Measurements from ENCODE around the gene FANCM.

FANCM gene

GRCh38 chr14:45135659-45136395 lies at the start of gene FANCM:
Gene FANCM (plus strand): TSS chr14:45135930. CDS start chr14:45136032, 102 bp downstream.
- Histone ChIP-seq H3K27ac (ENCODE audit: low read length) (peak within 1 kb of the TSS; percentile 95), H3K4me1 (ENCODE audit: control insufficient read depth in 1 of 2, insufficient read depth in 2 of 2, low read length in 2 of 2) (peaks cover 10 to 22% of the 10 kb centered on the region in 2 donors), H3K9me3 (ENCODE audit: control insufficient read depth in 1 of 2, low read length in 2 of 2) (no peaks in the 10 kb centered on the region), H3K36me3 (ENCODE audit: control insufficient read depth in 1 of 2, insufficient read depth in 2 of 2, low read length in 2 of 2) (no peaks in the 10 kb centered on the region), H3K27me3 (ENCODE audit: low read depth, low read length) (no peaks in the 10 kb centered on the region), H3K4me3 (ENCODE audit: low read depth in 1 of 2, low read length in 2 of 2) (peak within 1 kb of the TSS; percentile 96 to 98)

- no peaks in the 10 kb centered on the region for H3K27me3 ChIP-seq (ENCODE audit: low read depth, low read length)
- no peak overlapping the region for H3K27ac ChIP-seq (ENCODE audit: low read length)
- H3K36me3 ChIP-seq (ENCODE audit: control insufficient read depth in 1 of 2, insufficient read depth in 2 of 2, low read length in 2 of 2) = no peaks in the 10 kb centered on the region
- no peak overlapping the region for H3K4me3 ChIP-seq (ENCODE audit: low read depth in 1 of 2, low read length in 2 of 2)
- H3K9me3 ChIP-seq (ENCODE audit: control insufficient read depth in 1 of 2, low read length in 2 of 2) = no peaks in the 10 kb centered on the region
- peaks cover 3 to 37% of the 10 kb centered on the region in 2 donors for H3K4me1 ChIP-seq (ENCODE audit: control insufficient read depth in 1 of 2, insufficient read depth in 2 of 2, low read length in 2 of 2)
Observed at GRCh38 chr14:45089813-45090212, 45.9 kb upstream of the FANCM start.

- H3K9me3 ChIP-seq (ENCODE audit: control insufficient read depth in 1 of 2, low read length in 2 of 2) = no peaks in the 10 kb centered on the region
- no peak overlapping the region for H3K4me3 ChIP-seq (ENCODE audit: low read depth in 1 of 2, low read length in 2 of 2)
- H3K27me3 ChIP-seq (ENCODE audit: low read depth, low read length) = no peaks in the 10 kb centered on the region
- H3K36me3 ChIP-seq (ENCODE audit: control insufficient read depth in 1 of 2, insufficient read depth in 2 of 2, low read length in 2 of 2) = peaks cover 13 to 14% of the 10 kb centered on the region in 2 donors
- peaks cover 0 to 19% of the 10 kb centered on the region in 2 donors for H3K4me1 ChIP-seq (ENCODE audit: control insufficient read depth in 1 of 2, insufficient read depth in 2 of 2, low read length in 2 of 2)
- H3K27ac ChIP-seq (ENCODE audit: low read length) = no peak overlapping the region
Observed at GRCh38 chr14:45091710-45092109, 44.0 kb upstream of the FANCM start.

DNA sequence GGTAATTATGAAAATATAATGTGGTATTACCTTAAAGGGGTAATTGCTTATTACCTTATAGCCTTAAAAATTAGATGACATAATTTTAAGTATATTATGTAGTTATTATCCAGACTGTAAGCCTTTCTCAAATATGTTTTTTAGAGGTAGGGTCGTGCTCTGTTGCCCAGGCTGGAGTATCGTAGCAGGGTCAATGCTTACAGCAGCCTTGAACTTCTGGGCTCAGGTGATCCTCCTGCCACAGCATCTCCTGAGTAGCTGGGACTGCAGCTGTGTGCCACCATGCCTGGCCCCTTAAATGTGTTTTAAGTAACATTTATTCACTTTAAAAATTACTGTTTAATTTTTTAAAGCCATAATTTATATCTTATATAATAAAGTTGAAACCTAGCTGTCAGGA lies 41.5 kb upstream of the FANCM start:
- no peaks in the 10 kb centered on the region for H3K9me3 ChIP-seq (ENCODE audit: control insufficient read depth in 1 of 2, low read length in 2 of 2)
- H3K27ac ChIP-seq (ENCODE audit: low read length) = no peak overlapping the region
- peaks cover 0 to 14% of the 10 kb centered on the region in 2 donors for H3K4me1 ChIP-seq (ENCODE audit: control insufficient read depth in 1 of 2, insufficient read depth in 2 of 2, low read length in 2 of 2)
- peaks cover 22 to 38% of the 10 kb centered on the region in 2 donors for H3K36me3 ChIP-seq (ENCODE audit: control insufficient read depth in 1 of 2, insufficient read depth in 2 of 2, low read length in 2 of 2)
- H3K4me3 ChIP-seq (ENCODE audit: low read depth in 1 of 2, low read length in 2 of 2) = no peak overlapping the region
- no peaks in the 10 kb centered on the region for H3K27me3 ChIP-seq (ENCODE audit: low read depth, low read length)

DNA sequence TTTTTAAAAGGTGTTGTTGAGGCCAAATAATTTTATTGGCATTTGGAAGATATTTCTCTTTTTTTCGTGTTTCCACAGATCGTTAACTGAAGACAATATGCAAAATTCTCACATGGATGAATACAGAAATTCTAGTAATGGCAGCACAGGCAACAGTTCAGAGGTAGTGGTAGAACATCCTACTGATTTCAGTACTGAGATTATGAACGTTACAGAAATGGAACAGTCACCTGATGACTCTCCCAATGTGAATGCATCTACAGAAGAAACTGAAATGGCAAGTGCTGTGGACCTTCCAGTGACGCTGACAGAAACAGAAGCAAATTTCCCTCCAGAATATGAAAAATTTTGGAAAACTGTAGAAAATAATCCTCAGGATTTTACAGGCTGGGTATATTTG lies 40.6 kb upstream of the FANCM start:
- Histone ChIP-seq H3K27me3 (ENCODE audit: low read depth, low read length) (no peaks in the 10 kb centered on the region), H3K4me1 (ENCODE audit: control insufficient read depth in 1 of 2, insufficient read depth in 2 of 2, low read length in 2 of 2) (peaks cover 0 to 12% of the 10 kb centered on the region in 2 donors), H3K9me3 (ENCODE audit: control insufficient read depth in 1 of 2, low read length in 2 of 2) (no peaks in the 10 kb centered on the region), H3K36me3 (ENCODE audit: control insufficient read depth in 1 of 2, insufficient read depth in 2 of 2, low read length in 2 of 2) (peaks cover 29 to 44% of the 10 kb centered on the region in 2 donors), H3K4me3 (ENCODE audit: low read depth in 1 of 2, low read length in 2 of 2) (no peak overlapping the region), H3K27ac (ENCODE audit: low read length) (no peak overlapping the region)

- H3K9me3 ChIP-seq (ENCODE audit: control insufficient read depth in 1 of 2, low read length in 2 of 2) = no peaks in the 10 kb centered on the region
- no peak overlapping the region for H3K4me3 ChIP-seq (ENCODE audit: low read depth in 1 of 2, low read length in 2 of 2)
- no peak overlapping the region for H3K27ac ChIP-seq (ENCODE audit: low read length)
- peaks cover 0 to 5% of the 10 kb centered on the region in 2 donors for H3K4me1 ChIP-seq (ENCODE audit: control insufficient read depth in 1 of 2, insufficient read depth in 2 of 2, low read length in 2 of 2)
- peaks cover 37 to 54% of the 10 kb centered on the region in 2 donors for H3K36me3 ChIP-seq (ENCODE audit: control insufficient read depth in 1 of 2, insufficient read depth in 2 of 2, low read length in 2 of 2)
- H3K27me3 ChIP-seq (ENCODE audit: low read depth, low read length) = no peaks in the 10 kb centered on the region
Observed at GRCh38 chr14:45096218-45096617, 39.5 kb upstream of the FANCM start.

DNA sequence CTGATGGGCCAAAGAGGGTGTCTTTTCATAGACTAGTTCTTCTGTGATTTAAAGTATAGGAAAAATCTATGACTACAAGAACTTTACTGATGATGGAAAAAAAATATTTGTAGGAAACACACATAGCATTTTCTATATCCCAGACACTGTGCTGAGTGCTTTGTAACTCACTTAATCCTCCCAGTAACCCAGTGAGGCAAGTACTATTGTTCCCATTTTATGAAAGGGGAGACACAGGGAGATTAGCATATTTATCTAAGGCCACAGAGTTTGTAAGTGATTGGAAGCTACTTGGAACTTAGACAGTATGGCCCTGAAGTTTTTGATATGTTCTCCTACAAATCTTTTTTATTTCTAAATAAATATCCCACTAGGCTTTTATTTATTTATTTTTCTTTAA lies 31.9 kb upstream of the FANCM start:
- Histone ChIP-seq H3K27ac (ENCODE audit: low read length) (no peak overlapping the region), H3K9me3 (ENCODE audit: control insufficient read depth in 1 of 2, low read length in 2 of 2) (no peaks in the 10 kb centered on the region), H3K4me1 (ENCODE audit: control insufficient read depth in 1 of 2, insufficient read depth in 2 of 2, low read length in 2 of 2) (no peaks in the 10 kb centered on the region), H3K36me3 (ENCODE audit: control insufficient read depth in 1 of 2, insufficient read depth in 2 of 2, low read length in 2 of 2) (peaks cover 48 to 51% of the 10 kb centered on the region in 2 donors), H3K4me3 (ENCODE audit: low read depth in 1 of 2, low read length in 2 of 2) (no peak overlapping the region), H3K27me3 (ENCODE audit: low read depth, low read length) (no peaks in the 10 kb centered on the region)

DNA sequence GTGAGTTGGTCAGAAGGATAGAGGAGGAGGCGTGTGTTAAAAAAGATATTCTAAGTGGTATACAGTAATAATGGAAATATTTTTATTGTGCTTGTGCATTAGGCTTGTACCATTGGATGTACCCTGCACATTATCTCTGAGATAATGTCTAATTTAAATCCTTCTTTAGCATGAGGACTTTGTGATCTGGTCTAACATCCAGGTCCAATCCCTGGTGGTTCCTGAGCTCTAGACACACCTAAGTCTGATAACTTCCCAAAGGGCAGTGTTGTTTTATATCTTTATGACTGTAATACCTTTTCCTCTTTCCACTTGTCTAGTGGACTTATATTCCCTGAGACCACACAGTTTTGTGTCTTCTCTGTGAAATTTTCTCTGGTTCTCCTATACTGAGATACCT lies 31.2 kb upstream of the FANCM start:
- peaks cover 46 to 49% of the 10 kb centered on the region in 2 donors for H3K36me3 ChIP-seq (ENCODE audit: control insufficient read depth in 1 of 2, insufficient read depth in 2 of 2, low read length in 2 of 2)
- H3K27me3 ChIP-seq (ENCODE audit: low read depth, low read length) = no peaks in the 10 kb centered on the region
- no peaks in the 10 kb centered on the region for H3K4me1 ChIP-seq (ENCODE audit: control insufficient read depth in 1 of 2, insufficient read depth in 2 of 2, low read length in 2 of 2)
- H3K4me3 ChIP-seq (ENCODE audit: low read depth in 1 of 2, low read length in 2 of 2) = no peak overlapping the region
- no peaks in the 10 kb centered on the region for H3K9me3 ChIP-seq (ENCODE audit: control insufficient read depth in 1 of 2, low read length in 2 of 2)
- no peak overlapping the region for H3K27ac ChIP-seq (ENCODE audit: low read length)

DNA sequence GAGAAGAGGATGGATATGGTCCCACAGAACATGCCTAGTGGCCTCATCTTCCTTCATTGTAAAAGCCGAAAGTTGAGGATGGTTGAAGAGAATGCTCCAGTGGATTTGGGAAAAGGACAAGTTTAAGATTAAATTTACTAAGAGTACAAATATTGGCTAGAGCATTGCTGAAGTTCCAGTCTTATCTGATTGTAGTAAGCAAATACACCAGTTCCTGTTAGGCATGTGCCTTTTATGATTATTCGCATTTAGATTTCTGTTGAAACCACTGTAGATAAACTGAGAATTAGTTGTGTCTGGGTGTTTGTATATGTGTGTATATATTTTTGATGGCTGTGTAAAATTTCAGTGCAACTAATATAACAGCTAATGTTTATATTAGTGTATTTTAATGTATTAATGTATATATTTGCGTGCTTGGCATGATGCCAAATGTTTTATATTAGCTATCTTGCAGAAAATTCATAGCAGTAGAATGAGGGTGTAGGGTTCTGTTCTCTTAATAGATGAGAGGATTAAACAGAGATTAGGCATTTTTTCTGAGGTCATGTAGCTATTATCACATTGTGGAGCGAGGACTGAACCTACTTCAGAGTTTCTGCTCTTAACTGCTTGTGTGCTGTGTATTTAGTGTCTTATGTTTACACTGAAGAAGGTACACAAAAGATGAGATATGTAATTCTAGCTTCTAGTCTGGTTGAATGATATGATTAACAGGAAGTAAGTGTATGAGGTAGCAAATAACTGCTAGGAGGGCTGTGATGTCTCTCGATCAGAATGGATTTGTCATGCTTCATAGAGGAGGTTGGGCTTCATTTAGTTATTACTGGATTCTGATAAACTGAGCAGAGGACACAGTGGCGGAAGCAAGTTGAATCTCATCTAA lies 22.6 kb upstream of the FANCM start:
- Histone ChIP-seq H3K4me1 (ENCODE audit: control insufficient read depth in 1 of 2, insufficient read depth in 2 of 2, low read length in 2 of 2) (no peaks in the 10 kb centered on the region), H3K36me3 (ENCODE audit: control insufficient read depth in 1 of 2, insufficient read depth in 2 of 2, low read length in 2 of 2) (peaks cover 58 to 69% of the 10 kb centered on the region in 2 donors), H3K9me3 (ENCODE audit: control insufficient read depth in 1 of 2, low read length in 2 of 2) (no peaks in the 10 kb centered on the region), H3K27me3 (ENCODE audit: low read depth, low read length) (no peaks in the 10 kb centered on the region), H3K4me3 (ENCODE audit: low read depth in 1 of 2, low read length in 2 of 2) (no peak overlapping the region), H3K27ac (ENCODE audit: low read length) (no peak overlapping the region)

DNA sequence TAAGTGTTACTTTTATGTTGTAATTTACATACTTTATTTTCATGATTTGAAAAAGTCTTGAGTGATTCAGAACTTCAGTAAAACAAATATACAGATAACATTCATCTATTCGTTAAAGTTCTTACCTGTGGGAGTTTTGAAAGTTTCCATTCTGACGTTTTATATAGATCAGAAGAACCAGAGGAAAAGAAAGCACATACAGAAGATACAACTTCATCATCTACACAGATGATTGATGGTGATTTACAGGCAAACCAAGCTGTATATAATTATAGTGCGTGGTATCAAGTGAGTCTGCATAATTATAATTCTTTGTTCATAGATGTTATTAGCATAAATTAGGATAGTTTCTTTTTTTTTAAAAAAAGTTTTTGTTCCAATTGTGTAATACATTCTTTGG lies 21.4 kb upstream of the FANCM start:
- H3K36me3 ChIP-seq (ENCODE audit: control insufficient read depth in 1 of 2, insufficient read depth in 2 of 2, low read length in 2 of 2) = peaks cover 65 to 72% of the 10 kb centered on the region in 2 donors
- no peaks in the 10 kb centered on the region for H3K27me3 ChIP-seq (ENCODE audit: low read depth, low read length)
- H3K4me1 ChIP-seq (ENCODE audit: control insufficient read depth in 1 of 2, insufficient read depth in 2 of 2, low read length in 2 of 2) = no peaks in the 10 kb centered on the region
- H3K4me3 ChIP-seq (ENCODE audit: low read depth in 1 of 2, low read length in 2 of 2) = no peak overlapping the region
- H3K27ac ChIP-seq (ENCODE audit: low read length) = no peak overlapping the region
- H3K9me3 ChIP-seq (ENCODE audit: control insufficient read depth in 1 of 2, low read length in 2 of 2) = no peaks in the 10 kb centered on the region

GRCh38 chr14:45118594-45118993 lies 17.1 kb upstream of the FANCM start:
- Histone ChIP-seq H3K9me3 (ENCODE audit: control insufficient read depth in 1 of 2, low read length in 2 of 2) (no peaks in the 10 kb centered on the region), H3K27me3 (ENCODE audit: low read depth, low read length) (no peaks in the 10 kb centered on the region), H3K4me1 (ENCODE audit: control insufficient read depth in 1 of 2, insufficient read depth in 2 of 2, low read length in 2 of 2) (no peaks in the 10 kb centered on the region), H3K27ac (ENCODE audit: low read length) (no peak overlapping the region), H3K4me3 (ENCODE audit: low read depth in 1 of 2, low read length in 2 of 2) (no peak overlapping the region), H3K36me3 (ENCODE audit: control insufficient read depth in 1 of 2, insufficient read depth in 2 of 2, low read length in 2 of 2) (peaks cover 59 to 68% of the 10 kb centered on the region in 2 donors)
